GM18526 (cell line): ENCODE data around the gene FLYWCH1.

Experiments used
- POLR2A ChIP-seq: IDR thresholded peaks from 3 replicates; pipeline ENCODE4 v1.6.1; 2011; ENCODE audit not compliant: insufficient read length; ENCODE audit errors: extremely low read depth

FLYWCH1 gene

DNA sequence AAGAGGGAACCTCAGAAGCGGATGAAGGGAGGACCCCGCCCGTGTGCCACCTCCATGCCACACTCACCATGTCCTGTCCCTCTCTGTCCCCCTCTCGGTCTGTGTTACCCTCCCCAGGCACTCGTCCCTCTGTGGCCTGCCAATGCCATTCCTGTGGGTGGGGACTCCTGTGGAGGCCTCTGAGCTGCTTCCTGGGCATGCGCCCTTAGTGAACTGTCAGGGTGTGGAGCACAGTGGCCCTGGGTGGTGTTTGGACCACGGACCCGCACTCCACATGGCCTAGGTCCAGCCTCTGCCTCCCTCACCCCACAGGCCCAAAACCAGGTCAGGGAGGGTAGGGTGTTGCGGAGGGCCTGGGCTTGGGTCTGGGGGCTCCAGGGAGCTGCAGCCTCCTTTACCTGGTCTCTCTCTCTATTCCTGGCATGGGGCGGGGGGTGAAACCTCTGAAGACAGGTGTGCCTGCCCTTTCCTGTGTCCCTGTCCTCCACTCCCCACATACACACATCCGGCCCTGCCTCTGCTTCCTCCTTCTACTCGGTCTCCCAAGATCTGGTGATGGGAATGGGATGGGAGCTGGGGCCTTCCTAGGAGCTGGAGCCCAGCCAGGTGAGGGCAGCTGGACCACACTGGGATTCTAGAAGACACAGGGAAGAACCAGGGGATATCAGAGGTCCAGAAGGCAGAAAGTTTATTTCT, 80.0 kb downstream of the FLYWCH1 start:
- no peak for TF ChIP-seq POLR2A

DNA sequence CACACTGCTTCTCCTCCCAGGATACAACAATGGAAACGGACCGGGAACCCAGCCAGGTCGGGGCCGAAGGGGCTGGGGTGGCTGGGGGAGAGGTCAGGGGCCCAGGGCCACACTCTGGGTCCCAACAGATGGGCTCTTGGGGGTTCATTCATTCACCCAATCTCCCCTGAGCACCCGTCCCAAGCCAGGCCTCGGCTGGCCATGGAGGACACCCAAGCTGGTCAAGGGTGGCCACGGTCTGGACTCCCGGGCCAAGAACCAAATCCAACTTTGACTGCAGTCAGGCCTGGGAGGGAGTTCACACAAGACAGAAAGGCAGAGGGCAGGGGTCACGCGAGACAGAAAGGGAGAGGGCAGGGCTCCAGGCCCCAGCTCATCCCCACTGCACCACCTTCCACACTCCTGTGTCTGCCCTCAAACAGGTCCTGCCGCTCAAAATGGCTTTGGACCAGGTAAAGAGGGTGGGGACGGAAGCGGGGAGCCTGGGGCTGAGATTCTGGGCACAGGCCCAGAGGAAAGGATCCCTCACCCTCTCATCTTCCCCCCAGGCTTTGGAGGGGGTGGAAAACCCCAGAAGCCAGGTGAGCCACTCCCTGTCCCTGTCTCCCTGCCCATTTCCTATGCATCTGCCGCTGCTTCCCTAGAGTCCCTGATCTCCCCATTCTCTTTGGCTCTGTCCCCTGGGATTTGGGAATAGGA, 80.8 kb downstream of the FLYWCH1 start:
- no peak for TF ChIP-seq POLR2A

DNA sequence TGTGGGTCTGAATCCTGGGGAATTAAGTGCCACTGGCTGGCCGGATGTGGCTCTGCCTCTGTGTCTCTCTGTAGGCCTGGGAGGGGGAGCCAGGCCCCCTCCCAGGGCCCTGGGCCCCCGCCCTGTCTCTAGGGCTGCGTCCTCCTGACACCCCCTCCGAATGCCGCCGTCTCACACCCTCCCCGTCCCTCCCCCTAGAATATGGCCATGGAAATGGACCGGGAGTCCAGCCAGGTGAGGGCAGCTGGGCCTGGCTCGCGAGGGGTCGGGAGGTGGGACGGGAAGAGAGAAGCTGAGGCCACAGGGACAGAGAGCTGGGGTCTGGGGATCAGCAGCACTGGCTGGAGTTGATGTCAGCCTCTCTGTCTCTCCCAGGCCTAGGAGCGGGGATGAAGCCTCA, 84.6 kb downstream of the FLYWCH1 start:
- TF ChIP-seq POLR2A = no peak

DNA sequence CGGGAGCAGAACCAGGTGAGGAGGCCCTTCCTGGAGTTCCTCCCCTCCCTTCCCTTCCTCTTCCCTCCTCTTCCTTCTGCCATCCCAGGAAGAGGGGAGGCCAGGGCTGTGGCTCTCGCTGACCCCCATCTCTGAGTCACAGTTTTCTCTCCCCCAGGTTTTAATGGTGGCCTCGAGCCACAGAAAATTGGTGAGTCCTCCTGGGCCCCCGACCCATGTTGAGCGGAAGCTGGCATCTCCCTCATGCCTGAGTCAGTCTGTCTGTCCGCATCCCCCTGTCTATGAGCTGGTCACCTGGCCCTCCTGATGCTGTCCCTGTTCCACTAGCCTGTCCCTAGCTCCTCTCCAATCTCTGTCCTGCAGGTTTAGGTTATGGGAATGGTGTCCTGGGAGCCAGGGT, 88.2 kb downstream of the FLYWCH1 start:
- no peak for TF ChIP-seq POLR2A

DNA sequence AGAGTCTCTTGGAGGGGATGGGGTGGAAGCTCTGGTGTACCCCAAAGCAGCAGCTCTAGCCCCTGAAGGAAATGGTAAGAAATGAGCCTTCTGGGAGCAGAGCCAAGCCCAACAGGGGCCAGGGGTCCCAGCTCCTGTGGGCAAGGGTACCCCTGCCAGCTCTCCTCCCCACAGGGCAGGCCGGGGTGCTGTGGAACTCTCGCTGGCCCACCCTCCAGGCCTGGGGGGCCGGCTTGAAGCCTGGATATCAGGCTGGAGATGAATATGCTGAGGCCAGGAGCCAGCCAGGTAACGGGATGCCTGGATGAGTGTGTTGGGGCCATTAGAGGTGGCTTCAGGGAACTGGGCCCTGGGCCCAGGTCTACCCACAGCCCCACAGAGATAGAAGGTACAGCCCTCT, 88.8 kb downstream of the FLYWCH1 start:
- no peak for TF ChIP-seq POLR2A
